ENCODE data around the gene AAK1.

Gene AAK1

DNA sequence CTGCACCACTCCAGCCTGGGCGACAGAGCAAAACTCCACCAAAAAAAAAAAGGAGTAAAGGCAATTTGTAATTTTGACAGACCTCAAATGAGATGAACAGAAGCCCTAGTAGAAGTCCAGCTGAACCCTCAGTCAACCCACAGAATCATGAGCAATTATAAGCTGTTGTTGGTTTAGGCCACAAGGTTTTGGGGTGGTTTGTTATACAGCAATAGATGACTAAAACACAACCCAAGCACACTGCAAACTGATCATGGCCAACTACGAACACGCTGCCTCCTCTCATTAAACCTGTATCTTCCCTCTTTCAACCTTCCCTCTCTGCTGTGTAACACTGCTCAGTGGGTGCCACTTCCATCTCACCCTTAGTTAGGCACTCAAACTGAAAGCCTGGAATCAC is 22.1 kb downstream of the AAK1 start:
- peaks cover 80% of the 10 kb centered on the region for H4K20me1 ChIP-seq (ENCODE audit: insufficient read depth, low read length)
- no peak overlapping the region for H3K9ac ChIP-seq (ENCODE audit: low read depth, low read length)
- H3K79me2 ChIP-seq (ENCODE audit: insufficient read depth, low read length) = peaks cover 100% of the 10 kb centered on the region
- H3K27me3 ChIP-seq (ENCODE audit: insufficient read depth, low read length, poor library complexity) = no peaks in the 10 kb centered on the region
- peaks cover 46% of the 10 kb centered on the region for H3K36me3 ChIP-seq (ENCODE audit: insufficient read depth, low read length)
- ATAC-seq (ENCODE audit: insufficient read depth, low read depth) (no peak), DNase-seq (no peak)
- H3K9me3 ChIP-seq (ENCODE audit: insufficient read depth, low read length, severe bottlenecking) = no peaks in the 10 kb centered on the region
- peaks cover 68% of the 10 kb centered on the region for H3K4me1 ChIP-seq (ENCODE audit: insufficient read depth, low read length)
- TF ChIP-seq EZH2 (IDR thresholded peaks at IDR 0.05; ENCODE audit: borderline replicate concordance, low read depth, low read length, severe bottlenecking) = no peak
- TF ChIP-seq, protein P1, sequence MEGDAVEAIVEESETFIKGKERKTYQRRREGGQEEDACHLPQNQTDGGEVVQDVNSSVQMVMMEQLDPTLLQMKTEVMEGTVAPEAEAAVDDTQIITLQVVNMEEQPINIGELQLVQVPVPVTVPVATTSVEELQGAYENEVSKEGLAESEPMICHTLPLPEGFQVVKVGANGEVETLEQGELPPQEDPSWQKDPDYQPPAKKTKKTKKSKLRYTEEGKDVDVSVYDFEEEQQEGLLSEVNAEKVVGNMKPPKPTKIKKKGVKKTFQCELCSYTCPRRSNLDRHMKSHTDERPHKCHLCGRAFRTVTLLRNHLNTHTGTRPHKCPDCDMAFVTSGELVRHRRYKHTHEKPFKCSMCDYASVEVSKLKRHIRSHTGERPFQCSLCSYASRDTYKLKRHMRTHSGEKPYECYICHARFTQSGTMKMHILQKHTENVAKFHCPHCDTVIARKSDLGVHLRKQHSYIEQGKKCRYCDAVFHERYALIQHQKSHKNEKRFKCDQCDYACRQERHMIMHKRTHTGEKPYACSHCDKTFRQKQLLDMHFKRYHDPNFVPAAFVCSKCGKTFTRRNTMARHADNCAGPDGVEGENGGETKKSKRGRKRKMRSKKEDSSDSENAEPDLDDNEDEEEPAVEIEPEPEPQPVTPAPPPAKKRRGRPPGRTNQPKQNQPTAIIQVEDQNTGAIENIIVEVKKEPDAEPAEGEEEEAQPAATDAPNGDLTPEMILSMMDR (IDR thresholded peaks at IDR 0.05; ENCODE audit: borderline replicate concordance, extremely low read depth, low read length, poor library complexity, severe bottlenecking) = no peak
- no peak overlapping the region for H3K4me3 ChIP-seq (ENCODE audit: low read depth in 1 of 2, low read length in 2 of 2)
- H2AFZ ChIP-seq (ENCODE audit: low read depth, low read length) = no peak overlapping the region
- peak overlapping the region; percentile 47 for H3K27ac ChIP-seq (ENCODE audit: low read length)
- H3K4me2 ChIP-seq (ENCODE audit: insufficient read depth, low read length) = no peak overlapping the region

DNA sequence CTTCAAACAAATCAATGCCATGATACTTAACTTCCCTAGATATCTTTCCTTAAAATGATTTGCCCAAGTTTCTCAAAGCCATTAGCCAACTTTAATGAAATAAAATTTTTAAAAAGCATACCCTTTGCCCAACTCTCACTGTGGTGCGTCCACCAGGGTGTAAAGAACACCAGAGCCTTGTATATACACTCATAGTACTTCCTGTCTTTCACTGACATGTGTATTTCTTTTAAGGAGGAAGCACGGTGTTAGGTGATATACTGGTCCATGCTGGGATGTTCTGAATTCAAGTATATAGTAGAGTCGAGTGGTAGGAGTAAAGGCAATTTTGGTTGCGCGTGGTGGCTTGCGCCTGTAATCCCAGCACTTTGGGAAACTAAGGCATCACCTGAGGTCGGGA is 22.7 kb downstream of the AAK1 start:
- peaks cover 50% of the 10 kb centered on the region for H3K36me3 ChIP-seq (ENCODE audit: insufficient read depth, low read length)
- H3K4me3 ChIP-seq (ENCODE audit: low read depth in 1 of 2, low read length in 2 of 2) = no peak overlapping the region
- peak overlapping the region; percentile 19 for H3K4me2 ChIP-seq (ENCODE audit: insufficient read depth, low read length)
- H2AFZ ChIP-seq (ENCODE audit: low read depth, low read length) = no peak overlapping the region
- TF ChIP-seq, protein P1 (IDR thresholded peaks at IDR 0.05; ENCODE audit: borderline replicate concordance, extremely low read depth, low read length, poor library complexity, severe bottlenecking) = no peak
- TF ChIP-seq EZH2 (IDR thresholded peaks at IDR 0.05; ENCODE audit: borderline replicate concordance, low read depth, low read length, severe bottlenecking) = no peak
- no peaks in the 10 kb centered on the region for H3K9me3 ChIP-seq (ENCODE audit: insufficient read depth, low read length, severe bottlenecking)
- H3K4me1 ChIP-seq (ENCODE audit: insufficient read depth, low read length) = peaks cover 67% of the 10 kb centered on the region
- no peaks in the 10 kb centered on the region for H3K27me3 ChIP-seq (ENCODE audit: insufficient read depth, low read length, poor library complexity)
- peak overlapping the region; percentile 70 for H3K27ac ChIP-seq (ENCODE audit: low read length)
- DNase-seq = no peak
- H3K9ac ChIP-seq (ENCODE audit: low read depth, low read length) = no peak overlapping the region
- peaks cover 80% of the 10 kb centered on the region for H4K20me1 ChIP-seq (ENCODE audit: insufficient read depth, low read length)
- H3K79me2 ChIP-seq (ENCODE audit: insufficient read depth, low read length) = peaks cover 100% of the 10 kb centered on the region
- ATAC-seq (ENCODE audit: insufficient read depth, low read depth) = no peak

DNA sequence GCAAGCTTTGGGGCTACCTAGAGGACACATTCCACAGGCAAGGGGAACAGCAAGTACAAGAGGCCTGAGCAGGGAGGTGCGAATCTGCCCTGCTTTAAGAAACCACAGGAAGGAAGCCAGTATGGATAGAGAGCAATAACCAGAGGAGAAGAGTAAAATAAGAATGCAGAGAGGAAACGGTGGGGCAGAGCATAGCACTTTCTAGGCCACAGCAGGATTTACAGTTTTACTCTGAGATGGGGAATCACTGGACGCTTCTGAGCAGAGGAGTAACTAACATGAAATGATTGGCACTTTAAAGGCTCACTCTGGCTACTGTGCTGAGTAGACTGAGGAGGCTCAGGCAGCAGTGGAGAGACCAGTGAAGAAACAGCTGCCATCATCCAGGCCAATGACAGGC is 23.8 kb downstream of the AAK1 start:
- H3K27me3 ChIP-seq (ENCODE audit: insufficient read depth, low read length, poor library complexity) = no peaks in the 10 kb centered on the region
- peaks cover 59% of the 10 kb centered on the region for H3K4me1 ChIP-seq (ENCODE audit: insufficient read depth, low read length)
- no peak overlapping the region for H3K9ac ChIP-seq (ENCODE audit: low read depth, low read length)
- H3K27ac ChIP-seq (ENCODE audit: low read length) = peak overlapping the region; percentile 70
- peak overlapping the region; percentile 19; the same call in 1 of the 2 replicates for H3K4me2 ChIP-seq (ENCODE audit: insufficient read depth, low read length)
- no peaks in the 10 kb centered on the region for H3K9me3 ChIP-seq (ENCODE audit: insufficient read depth, low read length, severe bottlenecking)
- TF ChIP-seq EZH2 (IDR thresholded peaks at IDR 0.05; ENCODE audit: borderline replicate concordance, low read depth, low read length, severe bottlenecking) = no peak
- TF ChIP-seq, protein P1 (IDR thresholded peaks at IDR 0.05; ENCODE audit: borderline replicate concordance, extremely low read depth, low read length, poor library complexity, severe bottlenecking) = no peak
- ATAC-seq (ENCODE audit: insufficient read depth, low read depth) (peak; percentile 96), DNase-seq (peak; percentile 64)
- peaks cover 56% of the 10 kb centered on the region for H3K36me3 ChIP-seq (ENCODE audit: insufficient read depth, low read length)
- no peak overlapping the region for H3K4me3 ChIP-seq (ENCODE audit: low read depth in 1 of 2, low read length in 2 of 2)
- peaks cover 81% of the 10 kb centered on the region for H4K20me1 ChIP-seq (ENCODE audit: insufficient read depth, low read length)
- peaks cover 100% of the 10 kb centered on the region for H3K79me2 ChIP-seq (ENCODE audit: insufficient read depth, low read length)
- H2AFZ ChIP-seq (ENCODE audit: low read depth, low read length) = no peak overlapping the region

DNA sequence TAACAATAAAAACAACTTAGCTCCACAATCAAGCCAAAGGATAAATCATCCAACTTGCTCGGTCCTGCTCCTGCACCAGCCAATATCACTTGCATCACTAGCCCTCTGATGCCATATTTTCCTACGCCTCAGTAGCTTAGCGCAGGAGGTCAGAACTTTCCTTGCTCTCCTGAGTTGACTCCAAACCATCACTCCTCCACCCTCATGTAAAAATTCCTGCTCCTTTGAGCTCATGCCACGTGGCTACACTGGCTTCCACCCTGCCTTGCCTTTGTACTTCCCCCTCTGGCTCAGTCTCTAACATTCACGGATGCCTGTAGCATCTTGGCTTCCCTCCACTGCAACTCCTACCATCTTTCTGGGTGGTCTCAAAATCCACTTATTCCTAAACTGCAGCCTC is 25.2 kb downstream of the AAK1 start:
- no peak overlapping the region for H3K9ac ChIP-seq (ENCODE audit: low read depth, low read length)
- DNase-seq (no peak), ATAC-seq (ENCODE audit: insufficient read depth, low read depth) (no peak)
- peak overlapping the region; percentile 70 for H3K27ac ChIP-seq (ENCODE audit: low read length)
- peaks cover 100% of the 10 kb centered on the region for H3K79me2 ChIP-seq (ENCODE audit: insufficient read depth, low read length)
- no peaks in the 10 kb centered on the region for H3K9me3 ChIP-seq (ENCODE audit: insufficient read depth, low read length, severe bottlenecking)
- TF ChIP-seq EZH2 (IDR thresholded peaks at IDR 0.05; ENCODE audit: borderline replicate concordance, low read depth, low read length, severe bottlenecking) = no peak
- TF ChIP-seq, protein P1 (IDR thresholded peaks at IDR 0.05; ENCODE audit: borderline replicate concordance, extremely low read depth, low read length, poor library complexity, severe bottlenecking) = no peak
- H2AFZ ChIP-seq (ENCODE audit: low read depth, low read length) = no peak overlapping the region
- H3K36me3 ChIP-seq (ENCODE audit: insufficient read depth, low read length) = peaks cover 62% of the 10 kb centered on the region
- peaks cover 81% of the 10 kb centered on the region for H4K20me1 ChIP-seq (ENCODE audit: insufficient read depth, low read length)
- H3K4me2 ChIP-seq (ENCODE audit: insufficient read depth, low read length) = no peak overlapping the region
- no peaks in the 10 kb centered on the region for H3K27me3 ChIP-seq (ENCODE audit: insufficient read depth, low read length, poor library complexity)
- H3K4me1 ChIP-seq (ENCODE audit: insufficient read depth, low read length) = peaks cover 52% of the 10 kb centered on the region
- H3K4me3 ChIP-seq (ENCODE audit: low read depth in 1 of 2, low read length in 2 of 2) = no peak overlapping the region
